Body of pancreas (tissue), 4 donors: Measurements from ENCODE around the gene BEST3.
"Not testable (repeated sequence)": the region's sequence is repeated elsewhere in the genome, so short reads cannot be mapped to it uniquely, and the experiment has no call there.

Experiments used
- POLR2A ChIP-seq, 3 donors: fragments of 450-650 bp; IDR thresholded peaks; one replicate each; pipeline ENCODE4 v1.6.1; 2016; ENCODE audit warnings: antibody characterized with exemption in 3 of 3, mild to moderate bottlenecking in 2 of 3
- TF ChIP-seq, protein P1 (sequence below), 7 experiments: fragments of 450-650 bp in 4 of 7; fragments of 200-600 bp in 3 of 7; sonication (generic) in 3 of 7; IDR thresholded peaks; one replicate each; pipeline ENCODE4 v1.5.1; 2016 to 2019; ENCODE audit warnings: antibody characterized with exemption in 7 of 7

GRCh38 chr12:69664930-69665377 lies 34.1 kb downstream of the BEST3 start:
- TF ChIP-seq, protein P1, sequence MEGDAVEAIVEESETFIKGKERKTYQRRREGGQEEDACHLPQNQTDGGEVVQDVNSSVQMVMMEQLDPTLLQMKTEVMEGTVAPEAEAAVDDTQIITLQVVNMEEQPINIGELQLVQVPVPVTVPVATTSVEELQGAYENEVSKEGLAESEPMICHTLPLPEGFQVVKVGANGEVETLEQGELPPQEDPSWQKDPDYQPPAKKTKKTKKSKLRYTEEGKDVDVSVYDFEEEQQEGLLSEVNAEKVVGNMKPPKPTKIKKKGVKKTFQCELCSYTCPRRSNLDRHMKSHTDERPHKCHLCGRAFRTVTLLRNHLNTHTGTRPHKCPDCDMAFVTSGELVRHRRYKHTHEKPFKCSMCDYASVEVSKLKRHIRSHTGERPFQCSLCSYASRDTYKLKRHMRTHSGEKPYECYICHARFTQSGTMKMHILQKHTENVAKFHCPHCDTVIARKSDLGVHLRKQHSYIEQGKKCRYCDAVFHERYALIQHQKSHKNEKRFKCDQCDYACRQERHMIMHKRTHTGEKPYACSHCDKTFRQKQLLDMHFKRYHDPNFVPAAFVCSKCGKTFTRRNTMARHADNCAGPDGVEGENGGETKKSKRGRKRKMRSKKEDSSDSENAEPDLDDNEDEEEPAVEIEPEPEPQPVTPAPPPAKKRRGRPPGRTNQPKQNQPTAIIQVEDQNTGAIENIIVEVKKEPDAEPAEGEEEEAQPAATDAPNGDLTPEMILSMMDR (IDR thresholded peaks at IDR 0.05), result peak in 1 of 7 experiments; percentile 3
- TF ChIP-seq POLR2A (IDR thresholded peaks at IDR 0.05), result not testable (repeated sequence)
